Activated CD4-positive, alpha-beta T cell treated with anti-CD3 and anti-CD28 coated beads, Interleukin-2, amount 10 ng/mL, durations not matched to agents 7 days and 5 days (primary cell): ENCODE data around the gene SLC6A4. TPM values are rescaled to one million over a fixed set of nuclear protein-coding genes. Genes with fewer than 3 reads are reported as not detected.
"Not testable (repeated sequence)": the region's sequence is repeated elsewhere in the genome, so short reads cannot be mapped to it uniquely, and the experiment has no call there.

Experiments used
- CTCF ChIA-PET: fragments of 350-600 bp; sonication (Branson Sonifier 250); formaldehyde crosslinking; loops from one replicate; lab custom pipeline; 2021; ENCODE audit warnings: antibody characterized with exemption; lab: Charles Lee
- POLR2A ChIA-PET: fragments of 350-600 bp; sonication (Branson Sonifier 250); formaldehyde crosslinking; loops from one replicate; lab custom pipeline; 2021; ENCODE audit warnings: antibody characterized with exemption; lab: Charles Lee
- DNase-seq: peaks from one replicate; pipeline ENCODE4 v3.0.0-alpha.2; 2020
- H3K27ac Mint-ChIP-seq: one replicate; pipeline ENCODE4 v1.8.0; 2021; ENCODE audit warnings: mild to moderate bottlenecking, moderate library complexity, mixed read lengths
- H3K27me3 Mint-ChIP-seq: one replicate; pipeline ENCODE4 v1.8.0; 2021; ENCODE audit warnings: mixed read lengths
- H3K36me3 Mint-ChIP-seq: one replicate; pipeline ENCODE4 v1.8.0; 2021; ENCODE audit warnings: low read depth, mixed read lengths
- H3K4me1 Mint-ChIP-seq: one replicate; pipeline ENCODE4 v1.8.0; 2021; ENCODE audit warnings: mixed read lengths
- H3K4me3 Mint-ChIP-seq: one replicate; pipeline ENCODE4 v1.8.0; 2021; ENCODE audit warnings: mild to moderate bottlenecking, moderate library complexity, mixed read lengths
- H3K9me3 Mint-ChIP-seq: one replicate; pipeline ENCODE4 v1.8.0; 2021; ENCODE audit warnings: mixed read lengths
- total RNA-seq, 2 experiments: library from RNA; stranded (reverse); gene quantifications; one replicate each; pipeline ENCODE4 v1.2.3, GENCODE V29; 2021

Gene SLC6A4
- total RNA-seq, 2 experiments from 2014 or later: 0.12 TPM; not detected in 1

- DNase-seq: no peak
- Mint-ChIP-seq H3K27ac (no peak overlapping the region), H3K27me3 (peaks cover 7% of the 10 kb centered on the region), H3K4me3 (no peak overlapping the region), H3K36me3 (no peaks in the 10 kb centered on the region), H3K4me1 (peaks cover 6% of the 10 kb centered on the region), H3K9me3 (no peaks in the 10 kb centered on the region)
- CTCF ChIA-PET: no interaction called here
- POLR2A ChIA-PET: no interaction called here
These were observed 25.1 kb downstream of the SLC6A4 start for GRCh38 chr17:30210366-30210765.

- Mint-ChIP-seq H3K27ac (no peak overlapping the region), H3K27me3 (peaks cover 8% of the 10 kb centered on the region), H3K4me3 (no peak overlapping the region), H3K4me1 (peaks cover 6% of the 10 kb centered on the region), H3K9me3 (no peaks in the 10 kb centered on the region), H3K36me3 (no peaks in the 10 kb centered on the region)
- CTCF ChIA-PET: no interaction called here
- DNase-seq: no peak
- POLR2A ChIA-PET: no interaction called here
These were observed 25.6 kb downstream of the SLC6A4 start for GRCh38 chr17:30209930-30210329.

DNA sequence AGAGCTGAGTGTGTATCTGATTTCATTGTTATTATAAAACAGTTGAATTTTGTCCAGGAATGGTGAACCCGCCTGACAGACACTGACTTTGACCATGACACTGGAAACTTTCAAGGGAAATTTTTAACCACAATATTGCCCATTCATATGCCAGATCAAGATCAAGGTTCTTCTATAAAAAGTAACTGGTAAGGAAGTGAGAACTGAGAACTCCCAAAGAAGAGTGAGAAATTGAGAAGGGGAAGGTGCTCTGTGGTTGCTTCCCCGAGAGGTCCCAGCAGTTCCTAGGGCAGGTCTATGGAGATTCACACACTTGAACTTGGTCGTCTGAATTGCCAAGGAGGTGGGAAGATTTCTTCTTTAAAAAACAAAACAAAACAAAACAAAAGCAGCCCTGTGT, 27.3 kb downstream of the SLC6A4 start:
- DNase-seq: no peak
- Mint-ChIP-seq H3K27ac (no peak overlapping the region), H3K4me3 (no peak overlapping the region), H3K4me1 (peaks cover 6% of the 10 kb centered on the region), H3K36me3 (no peaks in the 10 kb centered on the region), H3K9me3 (no peaks in the 10 kb centered on the region), H3K27me3 (peaks cover 16% of the 10 kb centered on the region)
- ChIA-PET CTCF (no interaction called here), POLR2A (no interaction called here)

DNA sequence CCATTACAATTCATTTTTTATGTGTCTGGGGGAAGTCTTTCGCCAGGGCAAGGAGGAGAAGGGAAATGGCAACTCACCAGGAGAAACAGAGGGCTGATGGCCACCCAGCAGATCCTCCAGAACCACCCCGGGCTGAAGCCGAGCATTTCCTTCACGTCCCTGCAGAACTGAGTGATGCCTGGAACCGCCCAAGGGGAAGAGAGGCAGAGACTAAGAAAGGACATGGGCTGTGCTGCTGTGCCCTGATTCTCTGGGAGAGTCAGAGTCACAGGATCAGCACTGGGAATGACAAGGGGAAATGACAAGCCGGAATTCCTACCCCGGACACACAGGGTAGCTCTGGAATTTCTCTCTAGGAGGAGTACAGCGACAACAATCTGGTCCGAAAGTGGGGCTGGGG, 27.8 kb downstream of the SLC6A4 start:
- Mint-ChIP-seq H3K9me3 (no peaks in the 10 kb centered on the region), H3K4me1 (peaks cover 6% of the 10 kb centered on the region), H3K27ac (no peak overlapping the region), H3K36me3 (no peaks in the 10 kb centered on the region), H3K27me3 (peaks cover 17% of the 10 kb centered on the region), H3K4me3 (no peak overlapping the region)
- no peak for DNase-seq
- POLR2A ChIA-PET: no interaction called here
- CTCF ChIA-PET: no interaction called here

DNA sequence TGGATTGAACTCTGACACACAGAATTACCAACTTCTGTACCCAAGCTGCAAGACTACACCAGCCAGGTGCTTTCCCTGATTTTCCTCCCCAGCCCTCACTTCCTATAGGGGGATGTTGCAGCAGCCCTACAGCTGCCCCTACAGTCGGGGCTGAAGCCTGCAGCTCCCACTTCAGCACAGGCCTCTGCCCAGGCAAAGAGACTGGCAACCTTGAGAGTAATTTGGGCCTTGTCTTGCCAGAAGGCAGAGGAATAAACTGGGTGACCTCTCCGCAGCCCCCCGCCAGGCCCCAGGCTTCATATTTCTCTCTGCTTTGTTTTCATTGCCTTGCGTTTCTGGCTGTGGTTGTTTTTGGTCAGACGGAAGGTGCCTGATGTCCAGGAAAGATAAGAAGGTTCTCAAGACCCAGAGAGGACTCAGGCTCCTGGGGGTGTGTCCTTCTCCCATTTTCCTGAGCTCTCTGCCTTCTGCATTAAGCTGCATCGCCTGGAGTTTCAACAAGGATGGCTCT, 32.0 kb downstream of the SLC6A4 start:
- CTCF ChIA-PET: interaction anchor here (1.5 kb wide), 1 partner anchor 12 kb away, joined by 3 read pairs; no protein-coding TSS in a partner anchor

DNA sequence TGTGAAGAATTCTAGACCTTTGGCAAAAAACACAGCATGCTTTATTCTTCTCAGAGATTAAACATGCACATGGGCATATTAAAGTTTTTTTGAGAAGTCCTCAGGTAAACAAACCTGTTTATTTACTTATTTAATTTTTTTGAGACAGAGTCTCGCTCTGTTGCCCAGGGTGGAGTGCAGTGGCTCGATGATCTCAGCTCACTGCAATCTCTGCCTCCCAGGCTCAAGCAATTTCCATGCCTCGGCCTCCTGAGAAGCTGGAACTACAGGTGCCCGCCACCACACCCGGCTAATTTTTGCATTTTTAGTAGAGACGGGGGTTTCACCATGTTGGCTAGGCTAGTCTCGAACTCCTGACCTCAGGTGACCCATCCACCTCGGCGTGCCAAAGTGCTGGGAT, 34.8 kb downstream of the SLC6A4 start:
- H3K27ac Mint-ChIP-seq, H3K4me1 Mint-ChIP-seq, POLR2A ChIA-PET, DNase-seq, CTCF ChIA-PET, H3K36me3 Mint-ChIP-seq, H3K4me3 Mint-ChIP-seq, H3K9me3 Mint-ChIP-seq: not testable (repeated sequence)
- peaks cover 19% of the 10 kb centered on the region for H3K27me3 Mint-ChIP-seq

More for the DNA sequence above, 32.0 kb downstream of the SLC6A4 start:
- DNase-seq: no peak
- Mint-ChIP-seq H3K27me3 (peaks cover 23% of the 10 kb centered on the region), H3K4me1 (no peaks in the 10 kb centered on the region), H3K9me3 (no peaks in the 10 kb centered on the region), H3K27ac (no peak overlapping the region), H3K36me3 (no peaks in the 10 kb centered on the region), H3K4me3 (no peak overlapping the region)
- POLR2A ChIA-PET: no interaction called here

GRCh38 chr17:30200106-30200505, 35.4 kb downstream of the SLC6A4 start:
- Mint-ChIP-seq H3K4me3 (no peak overlapping the region), H3K27me3 (peaks cover 16% of the 10 kb centered on the region), H3K36me3 (no peaks in the 10 kb centered on the region), H3K9me3 (no peaks in the 10 kb centered on the region), H3K27ac (no peak overlapping the region), H3K4me1 (no peaks in the 10 kb centered on the region)
- ChIA-PET CTCF (no interaction called here), POLR2A (no interaction called here)
- DNase-seq: no peak

DNA sequence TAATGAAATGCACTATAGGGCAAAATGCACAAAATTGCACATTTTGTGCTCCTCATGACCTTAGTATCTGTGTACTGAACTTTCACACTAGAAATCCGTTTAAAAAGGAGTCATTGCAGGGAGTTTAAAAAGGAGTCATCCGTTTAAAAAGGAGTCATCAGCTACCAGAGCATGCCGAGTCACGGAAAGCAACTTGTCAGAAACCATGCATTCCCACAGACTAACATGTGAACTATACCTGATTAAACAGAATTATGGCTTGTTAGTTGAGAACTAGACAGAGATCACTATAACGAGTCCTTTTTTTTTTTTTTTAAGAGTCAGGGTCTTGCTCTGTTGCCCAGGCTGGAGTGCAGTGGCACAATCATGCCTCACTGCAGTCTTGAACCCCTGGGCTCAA, 35.9 kb downstream of the SLC6A4 start:
- CTCF ChIA-PET: no interaction called here
- H3K4me3 Mint-ChIP-seq: no peak overlapping the region
- H3K4me1 Mint-ChIP-seq: no peaks in the 10 kb centered on the region
- peaks cover 18% of the 10 kb centered on the region for H3K27me3 Mint-ChIP-seq
- POLR2A ChIA-PET: no interaction called here
- no peak overlapping the region for H3K27ac Mint-ChIP-seq
- no peaks in the 10 kb centered on the region for H3K36me3 Mint-ChIP-seq
- no peaks in the 10 kb centered on the region for H3K9me3 Mint-ChIP-seq
- DNase-seq: no peak

DNA sequence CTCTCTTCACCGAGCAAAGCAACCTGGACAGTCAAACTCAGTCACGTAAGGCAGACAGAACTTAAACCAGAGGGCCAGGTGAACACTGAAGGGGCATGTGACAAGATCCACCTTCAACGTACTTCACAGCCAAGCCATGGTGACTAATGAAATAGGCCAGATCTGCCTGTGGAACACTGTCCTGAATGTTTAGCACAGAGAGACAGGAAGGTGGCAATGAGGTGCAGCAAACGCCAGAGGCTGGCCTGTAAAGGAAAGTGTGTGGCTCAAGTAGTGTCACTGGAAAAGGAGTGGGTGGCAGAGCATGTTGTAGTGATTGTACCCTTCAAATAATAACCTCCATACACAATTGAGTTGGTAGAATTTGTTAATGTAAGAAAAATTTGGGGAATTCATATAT, 38.1 kb downstream of the SLC6A4 start:
- ChIA-PET CTCF (no interaction called here), POLR2A (no interaction called here)
- Mint-ChIP-seq H3K4me3 (no peak overlapping the region), H3K27me3 (peaks cover 23% of the 10 kb centered on the region), H3K36me3 (no peaks in the 10 kb centered on the region), H3K4me1 (no peaks in the 10 kb centered on the region), H3K27ac (no peak overlapping the region), H3K9me3 (no peaks in the 10 kb centered on the region)
- DNase-seq: no peak

DNA sequence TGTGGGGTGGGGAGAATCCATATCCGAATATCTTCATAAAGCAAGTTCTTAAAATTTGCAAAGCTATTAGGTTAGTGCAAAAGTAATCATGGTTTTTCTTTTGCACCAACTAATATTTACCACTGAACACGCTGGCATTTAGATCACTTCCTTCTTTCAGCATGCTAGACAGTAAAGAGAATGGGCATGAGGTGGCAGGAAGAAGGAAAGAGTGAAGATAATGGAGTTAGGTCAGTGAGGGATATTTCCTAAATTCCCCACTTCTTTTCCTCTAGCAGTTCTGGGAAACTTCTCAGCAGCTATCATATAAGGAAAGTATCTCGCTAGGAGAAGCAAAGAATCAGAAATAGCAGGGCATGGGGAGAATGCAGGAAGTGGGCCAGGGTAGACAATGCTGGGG, 39.0 kb downstream of the SLC6A4 start:
- Mint-ChIP-seq H3K36me3 (no peaks in the 10 kb centered on the region), H3K9me3 (no peaks in the 10 kb centered on the region), H3K4me1 (no peaks in the 10 kb centered on the region), H3K27me3 (peaks cover 29% of the 10 kb centered on the region), H3K27ac (no peak overlapping the region), H3K4me3 (no peak overlapping the region)
- ChIA-PET POLR2A (no interaction called here), CTCF (interaction anchor here (1.0 kb wide), 1 partner anchor 40 kb away, joined by 4 read pairs; no protein-coding TSS in a partner anchor)
- DNase-seq: no peak

GRCh38 chr17:30191072-30191471, 44.4 kb downstream of the SLC6A4 start:
- H3K4me3 Mint-ChIP-seq: no peak overlapping the region
- no peak for DNase-seq
- peaks cover 23% of the 10 kb centered on the region for H3K27me3 Mint-ChIP-seq
- POLR2A ChIA-PET: no interaction called here
- CTCF ChIA-PET: no interaction called here
- H3K36me3 Mint-ChIP-seq: peaks cover 7% of the 10 kb centered on the region
- H3K4me1 Mint-ChIP-seq: no peaks in the 10 kb centered on the region
- H3K27ac Mint-ChIP-seq: no peak overlapping the region
- no peaks in the 10 kb centered on the region for H3K9me3 Mint-ChIP-seq

DNA sequence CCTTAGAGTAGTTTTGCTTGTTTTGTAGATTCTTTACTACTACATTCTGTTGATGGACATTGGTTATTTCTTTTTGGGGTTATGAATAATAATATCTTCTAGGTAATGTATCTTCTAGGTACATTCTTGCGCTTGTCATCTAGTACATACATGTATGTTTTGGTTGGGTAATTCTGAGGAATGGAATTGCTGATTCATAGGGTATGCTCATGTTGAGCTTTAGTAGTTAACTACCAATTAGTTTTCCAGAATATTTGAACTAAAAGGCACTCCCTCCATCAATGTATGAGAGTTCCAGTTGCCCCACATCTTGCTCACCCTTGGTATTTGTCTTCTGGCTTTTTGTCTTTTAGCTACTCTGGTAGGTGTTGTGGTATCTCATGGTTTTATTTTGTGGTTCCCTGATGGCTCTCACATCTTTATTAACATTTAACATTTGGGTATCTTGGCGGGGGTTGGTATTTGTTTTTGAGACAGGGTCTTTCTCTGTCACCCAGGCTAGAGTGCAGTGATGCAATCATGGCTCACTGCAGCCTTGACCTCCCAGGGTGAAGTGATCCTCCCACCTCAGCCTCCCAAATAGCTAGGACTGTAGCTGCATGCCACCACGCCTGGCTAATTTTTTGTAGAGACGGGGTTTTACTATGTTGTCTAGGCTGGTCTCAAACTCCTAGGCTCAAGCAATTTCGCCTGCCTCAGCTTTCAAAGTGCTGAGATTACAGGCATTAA, 47.1 kb downstream of the SLC6A4 start:
- Mint-ChIP-seq H3K36me3 (peaks cover 28% of the 10 kb centered on the region), H3K9me3 (no peaks in the 10 kb centered on the region), H3K27ac (no peak overlapping the region), H3K27me3 (peaks cover 13% of the 10 kb centered on the region), H3K4me1 (no peaks in the 10 kb centered on the region), H3K4me3 (no peak overlapping the region)
- DNase-seq: no peak
- POLR2A ChIA-PET: no interaction called here
- CTCF ChIA-PET: interaction anchor here (0.5 to 1.0 kb wide), 3 partner anchors 20 to 138 kb away, joined by 3 read pairs; no protein-coding TSS in a partner anchor

GRCh38 chr17:30187573-30187972, 47.9 kb downstream of the SLC6A4 start:
- H3K4me1 Mint-ChIP-seq: no peaks in the 10 kb centered on the region
- H3K27me3 Mint-ChIP-seq: peaks cover 8% of the 10 kb centered on the region
- H3K9me3 Mint-ChIP-seq: no peaks in the 10 kb centered on the region
- H3K4me3 Mint-ChIP-seq: no peak overlapping the region
- POLR2A ChIA-PET: no interaction called here
- DNase-seq: no peak
- CTCF ChIA-PET: interaction anchor here (1.0 kb wide), 1 partner anchor 139 kb away, joined by 3 read pairs; no protein-coding TSS in a partner anchor
- H3K27ac Mint-ChIP-seq: no peak overlapping the region
- H3K36me3 Mint-ChIP-seq: peaks cover 31% of the 10 kb centered on the region
